ENCODE results near the gene CDK7.

Gene CDK7

GRCh38 chr5:69295088-69295754 lies 60.5 kb downstream of the CDK7 start:
- DNase-seq: no peak

GRCh38 chr5:69299625-69300024 lies 64.9 kb downstream of the CDK7 start:
- no peak for DNase-seq

GRCh38 chr5:69300537-69301203 lies 66.0 kb downstream of the CDK7 start:
- no peak for DNase-seq

- DNase-seq: no peak
These were observed 70.8 kb downstream of the CDK7 start for GRCh38 chr5:69305512-69305911.

- DNase-seq: no peak
These were observed 73.4 kb downstream of the CDK7 start for GRCh38 chr5:69308046-69308553.

GRCh38 chr5:69309380-69309779 lies 74.7 kb downstream of the CDK7 start:
- DNase-seq: no peak

GRCh38 chr5:69312459-69313160 lies 77.9 kb downstream of the CDK7 start:
- no peak for DNase-seq

GRCh38 chr5:69313428-69313827 lies 78.7 kb downstream of the CDK7 start:
- DNase-seq: no peak

- no peak for DNase-seq
These were observed 81.3 kb downstream of the CDK7 start for GRCh38 chr5:69315972-69316371.

- DNase-seq: no peak
These were observed 82.7 kb downstream of the CDK7 start for GRCh38 chr5:69317391-69317790.

GRCh38 chr5:69326365-69326764 lies 91.7 kb downstream of the CDK7 start:
- DNase-seq: no peak
